ENCODE measurements around the gene ARHGEF38. TPM values are rescaled to one million over a fixed set of nuclear protein-coding genes. Genes with fewer than 3 reads are reported as not detected.

ARHGEF38 gene
- total RNA-seq, 4 donors from 2014 or later = 0.59 to 3.5 (median 0.98) TPM

- TF ChIP-seq POLR2A (IDR thresholded peaks at IDR 0.05) (no peak), EP300 (IDR thresholded peaks at IDR 0.05) (no peak), POLR2AphosphoS5 (IDR thresholded peaks at IDR 0.05) (no peak)
- TF ChIP-seq, protein P1, sequence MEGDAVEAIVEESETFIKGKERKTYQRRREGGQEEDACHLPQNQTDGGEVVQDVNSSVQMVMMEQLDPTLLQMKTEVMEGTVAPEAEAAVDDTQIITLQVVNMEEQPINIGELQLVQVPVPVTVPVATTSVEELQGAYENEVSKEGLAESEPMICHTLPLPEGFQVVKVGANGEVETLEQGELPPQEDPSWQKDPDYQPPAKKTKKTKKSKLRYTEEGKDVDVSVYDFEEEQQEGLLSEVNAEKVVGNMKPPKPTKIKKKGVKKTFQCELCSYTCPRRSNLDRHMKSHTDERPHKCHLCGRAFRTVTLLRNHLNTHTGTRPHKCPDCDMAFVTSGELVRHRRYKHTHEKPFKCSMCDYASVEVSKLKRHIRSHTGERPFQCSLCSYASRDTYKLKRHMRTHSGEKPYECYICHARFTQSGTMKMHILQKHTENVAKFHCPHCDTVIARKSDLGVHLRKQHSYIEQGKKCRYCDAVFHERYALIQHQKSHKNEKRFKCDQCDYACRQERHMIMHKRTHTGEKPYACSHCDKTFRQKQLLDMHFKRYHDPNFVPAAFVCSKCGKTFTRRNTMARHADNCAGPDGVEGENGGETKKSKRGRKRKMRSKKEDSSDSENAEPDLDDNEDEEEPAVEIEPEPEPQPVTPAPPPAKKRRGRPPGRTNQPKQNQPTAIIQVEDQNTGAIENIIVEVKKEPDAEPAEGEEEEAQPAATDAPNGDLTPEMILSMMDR (IDR thresholded peaks at IDR 0.05) = no peak
- H3K27ac ChIP-seq = no peak overlapping the region
- peaks cover 19% of the 10 kb centered on the region for H3K4me1 ChIP-seq
- H3K36me3 ChIP-seq = no peaks in the 10 kb centered on the region
- 72% methylated on average over 4 of the region's 4 CpGs for WGBS
- no peaks in the 10 kb centered on the region for H3K9me3 ChIP-seq
- no peaks in the 10 kb centered on the region for H3K27me3 ChIP-seq
- no peak overlapping the region for H3K4me3 ChIP-seq
- no peak for DNase-seq (ENCODE audit: low spot score in 2 of 2)
Measured at GRCh38 chr4:105555409-105555808, 3.0 kb downstream of the ARHGEF38 start.

GRCh38 chr4:105556206-105556605, 3.8 kb downstream of the ARHGEF38 start:
- H3K27ac ChIP-seq = no peak overlapping the region
- H3K4me1 ChIP-seq = peaks cover 13% of the 10 kb centered on the region
- no peak overlapping the region for H3K4me3 ChIP-seq
- no peak for DNase-seq (ENCODE audit: low spot score in 2 of 2)
- no peaks in the 10 kb centered on the region for H3K36me3 ChIP-seq
- TF ChIP-seq, protein P1 (IDR thresholded peaks at IDR 0.05) = no peak
- TF ChIP-seq EP300 (IDR thresholded peaks at IDR 0.05) = no peak
- no peak for TF ChIP-seq POLR2A (IDR thresholded peaks at IDR 0.05)
- TF ChIP-seq POLR2AphosphoS5 (IDR thresholded peaks at IDR 0.05) = no peak
- H3K27me3 ChIP-seq = no peaks in the 10 kb centered on the region
- no peaks in the 10 kb centered on the region for H3K9me3 ChIP-seq
- 85% methylated on average over 1 of the region's 1 CpG for WGBS

DNA sequence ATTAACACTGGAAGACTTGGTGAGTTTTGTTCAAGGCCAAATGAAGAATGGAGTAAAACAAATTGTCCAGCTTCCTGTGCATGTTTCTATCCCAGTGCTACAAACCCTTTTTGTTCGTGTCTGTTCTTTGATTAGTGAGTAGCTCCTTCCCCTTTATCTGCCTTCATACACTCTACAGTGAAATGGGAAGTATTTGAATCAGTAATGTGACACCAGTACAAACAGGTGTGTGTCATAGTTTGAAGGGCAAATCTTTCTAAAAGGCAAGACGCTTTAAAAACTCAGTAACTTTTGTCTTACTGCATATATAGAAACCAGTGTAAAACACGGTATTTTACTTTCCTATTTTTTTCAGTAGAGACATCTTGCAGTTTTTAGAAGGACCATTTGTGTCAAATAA, 5.9 kb downstream of the ARHGEF38 start:
- Histone ChIP-seq H3K4me1 (no peaks in the 10 kb centered on the region), H3K4me3 (no peak overlapping the region), H3K36me3 (no peaks in the 10 kb centered on the region), H3K27ac (no peak overlapping the region), H3K27me3 (no peaks in the 10 kb centered on the region), H3K9me3 (no peaks in the 10 kb centered on the region)
- WGBS = 63% methylated on average over 3 of the region's 3 CpGs
- no peak for TF ChIP-seq POLR2A (IDR thresholded peaks at IDR 0.05)
- TF ChIP-seq, protein P1 (IDR thresholded peaks at IDR 0.05) = no peak
- TF ChIP-seq EP300 (IDR thresholded peaks at IDR 0.05) = no peak
- TF ChIP-seq POLR2AphosphoS5 (IDR thresholded peaks at IDR 0.05) = no peak
- no peak for DNase-seq (ENCODE audit: low spot score in 2 of 2)

- TF ChIP-seq POLR2AphosphoS5 (IDR thresholded peaks at IDR 0.05) (no peak), POLR2A (IDR thresholded peaks at IDR 0.05) (no peak), EP300 (IDR thresholded peaks at IDR 0.05) (no peak)
- TF ChIP-seq, protein P1 (IDR thresholded peaks at IDR 0.05) = no peak
- WGBS = 62% methylated on average over 1 of the region's 1 CpG
- H3K27me3 ChIP-seq = no peaks in the 10 kb centered on the region
- no peaks in the 10 kb centered on the region for H3K9me3 ChIP-seq
- no peak overlapping the region for H3K4me3 ChIP-seq
- DNase-seq (ENCODE audit: low spot score in 2 of 2) = no peak
- no peaks in the 10 kb centered on the region for H3K36me3 ChIP-seq
- H3K4me1 ChIP-seq = no peaks in the 10 kb centered on the region
- H3K27ac ChIP-seq = no peak overlapping the region
Measured at GRCh38 chr4:105560421-105560848, 8.0 kb downstream of the ARHGEF38 start.

- no peak overlapping the region for H3K4me3 ChIP-seq
- WGBS = 89% methylated on average over 1 of the region's 1 CpG
- DNase-seq (ENCODE audit: low spot score in 2 of 2) = no peak
- H3K4me1 ChIP-seq = no peaks in the 10 kb centered on the region
- H3K9me3 ChIP-seq = no peaks in the 10 kb centered on the region
- H3K27ac ChIP-seq = no peak overlapping the region
- H3K27me3 ChIP-seq = no peaks in the 10 kb centered on the region
- no peaks in the 10 kb centered on the region for H3K36me3 ChIP-seq
- no peak for TF ChIP-seq POLR2AphosphoS5 (IDR thresholded peaks at IDR 0.05)
- TF ChIP-seq POLR2A (IDR thresholded peaks at IDR 0.05) = no peak
- no peak for TF ChIP-seq EP300 (IDR thresholded peaks at IDR 0.05)
- TF ChIP-seq, protein P1 (IDR thresholded peaks at IDR 0.05) = no peak
Measured at GRCh38 chr4:105563352-105563751, 10.9 kb downstream of the ARHGEF38 start.
